Smooth muscle cell (in vitro differentiated cells): ENCODE data around the gene NOSTRIN. TPM values are rescaled to one million over a fixed set of nuclear protein-coding genes. Genes with fewer than 3 reads are reported as not detected.

Experiments
- DNase-seq: peaks from one replicate; lab custom pipeline; 2025; ENCODE audit not compliant: unreplicated experiment; lab: John Stamatoyannopoulos, UW
- H2AFZ ChIP-seq: fragments of 200-600 bp; sonication (generic); 2 replicates; pipeline ENCODE4 v1.6.0; 2016; ENCODE audit warnings: antibody characterized with exemption, low read depth, mild to moderate bottlenecking
- H3F3A ChIP-seq: fragments of 200-600 bp; sonication (generic); 2 replicates; pipeline ENCODE4 v1.6.0; 2017; ENCODE audit warnings: antibody characterized with exemption, low read depth
- H3K27ac ChIP-seq: fragments of 200-600 bp; sonication (generic); 2 replicates; pipeline ENCODE4 v1.5.1; 2016; ENCODE audit warnings: low read depth, mild to moderate bottlenecking
- H3K27me3 ChIP-seq: fragments of 200-600 bp; sonication (generic); 2 replicates; pipeline ENCODE4 v1.6.1; 2016; ENCODE audit warnings: low read depth, mild to moderate bottlenecking
- H3K36me3 ChIP-seq: fragments of 200-600 bp; sonication (generic); 2 replicates; pipeline ENCODE4 v1.5.1; 2016; ENCODE audit warnings: low read depth
- H3K4me1 ChIP-seq: fragments of 200-600 bp; sonication (generic); 2 replicates; pipeline ENCODE4 v1.5.1; 2016; ENCODE audit warnings: low read depth
- H3K4me2 ChIP-seq: fragments of 200-600 bp; sonication (generic); 2 replicates; pipeline ENCODE4 v1.6.0; 2016; ENCODE audit warnings: mild to moderate bottlenecking
- H3K4me3 ChIP-seq: fragments of 200-600 bp; sonication (generic); 2 replicates; pipeline ENCODE4 v1.5.1; 2016; ENCODE audit warnings: mild to moderate bottlenecking
- H3K79me2 ChIP-seq: fragments of 200-600 bp; sonication (generic); 2 replicates; pipeline ENCODE4 v1.6.0; 2016; ENCODE audit warnings: low read depth, mild to moderate bottlenecking
- H3K9ac ChIP-seq: fragments of 200-600 bp; sonication (generic); 2 replicates; pipeline ENCODE4 v1.6.0; 2016; ENCODE audit warnings: low read depth
- H3K9me3 ChIP-seq: fragments of 200-600 bp; sonication (generic); replicated peaks from 2 replicates; pipeline ENCODE4 v1.5.1; 2016; ENCODE audit warnings: low read depth
- H4K20me1 ChIP-seq: fragments of 200-600 bp; sonication (generic); 2 replicates; pipeline ENCODE4 v1.6.0; 2016; ENCODE audit warnings: low read depth
- CTCF ChIP-seq: fragments of 200-600 bp; sonication (generic); IDR thresholded peaks from 2 replicates; pipeline ENCODE4 v1.5.1; 2017; ENCODE audit warnings: borderline replicate concordance, mild to moderate bottlenecking, antibody characterized with exemption; ENCODE audit not compliant: insufficient read depth, poor library complexity, severe bottlenecking
- WGBS: methylation state at CpG from one replicate; pipeline ENCODE4 v1.1.7; 2016; ENCODE audit warnings: low lambda C conversion rate; 5-methylcytosine and 5-hydroxymethylcytosine counted together
- polyA plus RNA-seq: library from polyadenylated mRNA; unstranded; fragments of >200 nt; fragmentation: Nextera tagmentation; extraction: Ambion mirVana; gene quantifications from 2 replicates; pipeline ENCODE4 v1.2.1, GENCODE V29; 2016
- total RNA-seq: library from RNA; depleted of rRNA; stranded (reverse); fragments of >200 nt; gene quantifications from 2 replicates; pipeline ENCODE4 v1.2.3, GENCODE V29; 2014

The NOSTRIN gene
- total RNA-seq (0.31 TPM in 1 of 2 replicates, not detected in the other), polyA plus RNA-seq (0.10 and 0.24 TPM in 2 replicates)

GRCh38 chr2:168801961-168802858 is at the start of gene NOSTRIN:
Gene NOSTRIN, plus strand, starts transcription at chr2:168802637. Its CDS starts 10 bp downstream, at chr2:168802647.
- Histone ChIP-seq H3K9ac (no peak within 1 kb of the TSS), H3K27me3 (no peaks in the 10 kb centered on the region), H2AFZ (peak within 1 kb of the TSS; percentile 59), H3K4me1 (peaks cover 6% of the 10 kb centered on the region), H3F3A (no peaks in the 10 kb centered on the region), H3K4me3 (peak within 1 kb of the TSS; percentile 21), H3K36me3 (no peaks in the 10 kb centered on the region), H4K20me1 (no peaks in the 10 kb centered on the region), H3K27ac (peak within 1 kb of the TSS; percentile 10), H3K79me2 (no peaks in the 10 kb centered on the region), H3K9me3 (no peaks in the 10 kb centered on the region), H3K4me2 (peak within 1 kb of the TSS; percentile 35)
- WGBS = 26% methylated on average over 10 of the region's 10 CpGs
- no peak for TF ChIP-seq CTCF
- no peak for DNase-seq

GRCh38 chr2:168753765-168754329 is 48.6 kb upstream of the NOSTRIN start:
- H2AFZ ChIP-seq = no peak overlapping the region
- H3K27me3 ChIP-seq = no peaks in the 10 kb centered on the region
- no peak overlapping the region for H3K27ac ChIP-seq
- no peaks in the 10 kb centered on the region for H3F3A ChIP-seq
- TF ChIP-seq CTCF = no peak
- H3K9me3 ChIP-seq = no peaks in the 10 kb centered on the region
- H4K20me1 ChIP-seq = no peaks in the 10 kb centered on the region
- no peak for DNase-seq
- no peak overlapping the region for H3K9ac ChIP-seq
- H3K4me2 ChIP-seq = no peak overlapping the region
- no peaks in the 10 kb centered on the region for H3K79me2 ChIP-seq
- H3K4me1 ChIP-seq = no peaks in the 10 kb centered on the region
- H3K36me3 ChIP-seq = no peaks in the 10 kb centered on the region
- WGBS = 95% methylated on average over 8 of the region's 8 CpGs
- no peak overlapping the region for H3K4me3 ChIP-seq

GRCh38 chr2:168757223-168757622 is 45.2 kb upstream of the NOSTRIN start:
- Histone ChIP-seq H4K20me1 (no peaks in the 10 kb centered on the region), H3K27me3 (no peaks in the 10 kb centered on the region), H3K4me1 (no peaks in the 10 kb centered on the region), H3K9me3 (no peaks in the 10 kb centered on the region), H2AFZ (no peak overlapping the region), H3K36me3 (no peaks in the 10 kb centered on the region), H3K4me2 (no peak overlapping the region), H3K4me3 (no peak overlapping the region), H3K9ac (no peak overlapping the region), H3K79me2 (no peaks in the 10 kb centered on the region), H3K27ac (no peak overlapping the region), H3F3A (no peaks in the 10 kb centered on the region)
- no peak for DNase-seq
- no peak for TF ChIP-seq CTCF
- WGBS = 65% methylated on average over 3 of the region's 3 CpGs
